Measurements from ENCODE around the gene PATL1.

- TF ChIP-seq CTCF (IDR thresholded peaks at IDR 0.05) (no peak), EZH2 (IDR thresholded peaks at IDR 0.05; ENCODE audit: borderline replicate concordance, insufficient read depth, low read depth, low read length, poor library complexity, severe bottlenecking) (no peak)
Measured at GRCh38 chr11:59667812-59668187, 1.0 kb downstream of the PATL1 start.
